GM19240 (cell line): ENCODE measurements around the gene PIK3R1.
A peak's percentile ranks its signal among the peaks of the same experiment; 100 is the strongest.

Experiments used
- DNase-seq: peaks from one replicate; pipeline ENCODE4 v3.0.0; 2011; ENCODE audit warnings: low spot score; ENCODE audit not compliant: insufficient read length

The PIK3R1 gene

DNA sequence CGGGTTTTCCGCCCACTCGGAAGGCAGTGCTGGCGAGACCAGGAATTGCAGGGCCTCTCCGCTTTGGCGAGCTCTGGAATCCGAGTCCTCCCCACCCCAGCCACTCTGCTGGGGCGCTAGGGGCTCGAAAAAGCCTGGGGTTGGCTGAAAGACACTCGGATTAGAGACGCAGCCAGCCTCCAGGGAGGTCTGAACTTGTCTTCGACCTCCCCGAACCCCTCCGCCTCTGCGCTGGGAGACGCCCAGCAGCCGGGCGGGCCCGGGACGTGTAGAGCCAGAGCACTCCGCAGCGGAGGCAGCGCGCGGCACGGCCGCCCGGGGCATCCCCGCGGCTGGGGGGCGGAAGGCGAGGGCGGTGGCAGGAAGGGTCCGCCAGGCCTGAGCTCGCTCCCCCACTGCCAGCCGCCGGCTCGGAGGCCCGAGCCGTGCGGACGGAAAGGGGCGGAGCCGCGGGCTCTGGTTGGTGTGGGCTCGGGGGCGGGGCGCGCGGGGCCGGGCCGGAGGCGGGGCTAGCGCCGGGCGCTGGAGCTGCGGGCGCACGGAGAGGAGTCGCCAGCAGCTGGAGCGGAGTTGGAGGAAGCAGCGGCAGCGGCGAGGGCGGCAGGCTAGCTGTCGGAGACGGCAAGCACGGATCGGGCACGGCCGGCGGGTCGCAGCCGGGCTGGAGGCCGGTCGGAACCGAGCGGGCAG lies at the start of gene PIK3R1:
TSS of gene PIK3R1 (plus strand) at position 549 of the 690 bp plus-strand sequence. CDS start 10,920 bp downstream, outside the sequence.
- peak; percentile 88 for DNase-seq

DNA sequence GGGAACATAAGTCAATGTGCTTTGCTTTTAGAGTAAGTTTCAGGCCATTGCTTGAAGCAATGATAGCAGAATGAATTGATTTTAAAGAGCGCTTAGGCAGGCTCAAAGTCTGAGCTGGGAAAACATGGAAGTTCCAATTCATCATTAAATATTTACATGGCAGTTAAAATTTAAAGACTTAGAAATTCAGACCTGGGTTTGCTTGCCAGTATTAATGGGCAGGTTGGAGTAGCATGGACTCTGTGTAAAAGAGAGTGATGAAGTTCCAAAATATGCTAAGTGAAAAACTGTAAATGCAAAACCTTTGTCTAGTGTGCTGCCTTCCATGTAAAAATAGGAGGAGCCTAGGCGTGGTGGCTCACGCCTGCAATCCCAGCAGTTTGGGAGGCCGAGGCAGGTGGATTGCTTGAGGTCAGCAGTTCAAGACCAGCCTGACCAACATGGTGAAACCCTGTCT lies 48.3 kb upstream of the PIK3R1 start:
- no peak for DNase-seq

DNA sequence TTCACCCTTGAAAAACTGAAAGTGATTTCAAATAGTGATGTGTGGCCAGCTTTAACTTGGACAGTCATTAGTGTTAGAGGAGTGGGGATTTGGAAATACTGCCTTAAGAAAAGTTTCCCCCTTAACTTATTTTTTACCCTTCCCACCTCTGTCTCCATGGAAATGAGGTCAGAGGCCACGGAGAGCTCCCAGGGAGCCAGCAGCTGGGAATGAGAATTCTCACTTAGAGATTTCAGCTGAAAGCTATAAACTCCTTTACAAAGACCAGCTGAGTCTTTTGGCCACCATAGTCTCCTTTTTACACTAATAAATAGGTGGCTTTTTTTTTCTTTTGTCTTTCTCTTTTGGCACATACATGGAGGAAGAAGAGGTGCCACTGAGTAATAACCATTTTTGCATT lies 45.7 kb upstream of the PIK3R1 start:
- no peak for DNase-seq

DNA sequence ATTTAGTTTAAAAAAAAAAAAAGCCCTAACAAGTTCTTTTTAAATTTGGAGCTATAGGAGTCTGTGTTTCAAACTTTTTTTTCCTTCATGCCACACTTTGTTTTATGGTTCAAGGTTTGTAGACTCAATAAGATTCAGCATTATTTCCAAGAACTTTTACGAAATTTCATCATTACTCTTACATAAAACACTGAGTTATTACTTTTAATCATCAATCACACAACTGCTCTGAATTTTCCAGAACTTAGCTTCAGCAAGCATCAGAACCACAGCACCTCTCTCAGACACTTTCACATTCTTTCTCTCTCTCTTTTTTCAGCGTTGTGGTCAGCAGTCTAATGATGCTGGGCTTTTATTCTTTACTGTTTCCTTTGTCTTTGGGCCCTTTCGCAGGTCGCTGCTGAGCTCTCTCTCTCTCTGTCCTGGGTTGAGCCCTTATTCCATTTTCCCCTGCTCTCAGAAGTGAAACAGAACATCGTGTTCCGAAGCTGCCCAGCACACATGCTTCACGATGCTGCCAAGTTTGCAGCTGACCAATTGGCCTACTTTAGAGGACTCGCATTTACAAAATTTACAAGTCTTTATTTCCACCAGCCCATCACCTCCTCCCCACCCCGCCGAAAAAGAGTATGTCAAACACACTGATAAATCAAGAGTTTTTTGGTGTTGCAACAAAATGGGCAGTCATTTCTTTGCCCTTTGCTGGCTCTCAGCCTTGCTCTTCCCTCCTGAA lies 44.6 kb upstream of the PIK3R1 start:
- DNase-seq, result no peak

DNA sequence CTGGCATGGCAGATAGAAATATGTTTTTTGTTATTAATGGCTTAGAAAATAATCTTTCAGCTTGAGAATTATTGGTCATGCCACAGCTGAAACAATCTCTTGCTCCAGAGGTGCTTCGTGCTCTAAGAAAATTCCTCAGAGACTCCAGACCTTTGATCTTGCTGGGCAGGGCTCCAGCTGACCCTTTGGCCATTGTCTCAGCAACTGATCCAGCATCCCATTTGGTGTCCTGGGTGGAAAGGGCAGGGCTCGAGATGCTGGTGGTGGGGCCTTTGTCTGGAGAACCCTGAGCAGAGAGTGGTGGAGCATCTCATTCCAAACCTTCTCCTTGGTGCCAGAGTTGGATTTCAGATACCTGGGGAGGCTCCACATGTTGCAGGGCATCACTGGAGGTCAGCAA lies 43.2 kb upstream of the PIK3R1 start:
- DNase-seq, result no peak

DNA sequence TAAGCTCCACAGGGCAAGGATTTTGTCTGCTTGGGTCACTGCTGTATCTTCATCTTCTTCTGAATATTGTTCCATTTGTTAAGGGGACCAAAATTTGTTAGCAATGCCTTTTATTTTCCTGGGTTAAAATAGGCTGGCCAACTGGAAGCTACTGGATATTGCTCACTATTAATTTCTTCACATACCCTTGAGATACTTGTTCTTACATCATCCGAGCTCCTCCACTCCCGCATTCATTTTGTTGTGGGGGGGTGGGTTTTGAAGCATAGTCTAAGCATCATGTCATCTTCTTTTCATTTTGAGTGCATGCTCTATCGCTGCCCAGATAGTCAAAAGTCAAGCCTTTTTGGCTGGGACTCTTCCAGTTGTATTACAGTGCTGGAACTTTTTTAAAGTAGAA lies 42.5 kb upstream of the PIK3R1 start:
- no peak for DNase-seq

DNA sequence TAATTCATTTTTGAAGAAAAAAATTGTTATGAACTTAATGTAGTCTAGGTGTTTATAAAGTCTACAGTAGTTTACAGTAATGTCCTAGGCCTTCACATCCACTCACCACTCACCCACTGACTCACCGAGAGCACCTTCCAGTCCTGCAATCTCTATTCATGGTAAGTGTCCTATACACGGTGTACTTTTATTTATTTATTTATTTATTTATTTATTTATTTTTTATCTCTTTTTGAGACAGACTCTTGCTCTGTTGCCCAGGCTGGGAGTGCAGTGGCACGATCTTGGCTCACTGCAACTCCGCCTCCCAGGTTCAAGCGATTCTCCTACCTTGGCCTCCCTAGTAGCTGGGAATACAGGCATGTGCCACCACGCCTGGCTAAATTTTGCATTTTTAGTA lies 39.3 kb upstream of the PIK3R1 start:
- no peak for DNase-seq

DNA sequence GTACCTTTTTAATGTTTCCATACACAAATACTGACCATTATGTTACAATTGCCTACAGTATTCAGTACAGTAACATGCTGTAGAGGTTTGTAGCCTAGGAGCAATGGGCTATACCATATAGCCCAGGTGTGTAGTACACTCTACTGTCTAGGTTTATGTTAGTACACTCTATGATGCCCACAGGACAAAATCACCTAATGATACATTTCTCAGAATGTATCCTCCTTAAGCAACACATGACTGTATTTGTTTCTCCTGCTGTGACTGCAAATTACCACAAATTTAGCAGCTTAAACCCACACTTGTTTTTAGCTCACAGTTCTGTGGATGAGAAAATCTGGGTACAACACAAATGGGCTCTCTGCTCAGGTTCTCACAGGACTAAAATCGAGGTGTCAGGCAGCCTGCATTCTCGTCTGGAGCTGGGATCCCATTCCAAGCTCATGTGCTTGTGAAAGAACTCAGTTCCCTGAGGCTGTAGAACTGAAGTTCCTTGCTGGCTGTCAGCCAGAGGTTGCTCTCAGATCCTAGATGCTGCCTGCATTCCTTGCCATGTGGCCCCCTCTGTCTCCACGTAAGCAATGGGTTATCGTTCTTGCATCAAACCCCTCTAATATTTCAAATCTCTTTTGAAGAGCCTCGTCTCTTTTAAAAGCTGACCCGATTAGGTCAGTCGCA lies 38.6 kb upstream of the PIK3R1 start:
- no peak for DNase-seq

DNA sequence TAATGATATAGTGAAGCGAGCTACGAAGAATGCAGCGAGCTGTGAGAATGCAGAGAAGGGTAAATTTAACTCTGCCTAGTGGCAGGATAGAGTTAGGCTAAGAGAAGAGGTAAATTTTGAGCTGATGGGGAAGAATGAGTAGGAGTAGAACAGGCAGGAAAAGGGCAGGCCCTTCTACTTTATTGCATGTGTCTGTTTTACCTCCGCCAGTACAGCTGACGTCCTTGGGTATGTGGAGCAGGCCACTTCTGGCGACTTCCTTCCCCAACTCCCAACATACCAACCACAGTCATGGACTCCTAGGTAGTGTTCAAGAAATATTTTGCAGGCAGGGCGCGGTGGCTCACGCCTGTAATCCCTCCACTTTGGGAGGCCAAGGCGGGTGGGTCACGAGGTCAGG lies 37.9 kb upstream of the PIK3R1 start:
- no peak for DNase-seq

DNA sequence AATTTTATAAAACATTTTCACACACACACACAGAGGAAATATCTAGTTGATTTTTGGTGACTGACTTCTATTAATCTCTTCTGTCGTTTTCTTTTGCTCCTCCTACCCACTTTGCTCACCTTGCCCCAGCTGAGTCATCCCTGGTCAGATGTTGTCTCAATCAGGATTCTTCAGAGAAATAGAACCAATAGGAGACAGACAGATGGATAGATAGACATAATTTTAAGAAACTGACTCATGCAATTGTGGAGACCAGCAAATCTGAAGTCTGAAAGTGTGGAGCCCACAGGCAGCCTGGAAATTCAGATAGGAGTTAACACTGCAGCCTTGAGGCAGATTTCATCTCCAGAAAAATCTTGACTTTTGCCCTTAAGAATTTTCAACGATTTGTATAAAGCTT lies 37.0 kb upstream of the PIK3R1 start:
- DNase-seq, result no peak

DNA sequence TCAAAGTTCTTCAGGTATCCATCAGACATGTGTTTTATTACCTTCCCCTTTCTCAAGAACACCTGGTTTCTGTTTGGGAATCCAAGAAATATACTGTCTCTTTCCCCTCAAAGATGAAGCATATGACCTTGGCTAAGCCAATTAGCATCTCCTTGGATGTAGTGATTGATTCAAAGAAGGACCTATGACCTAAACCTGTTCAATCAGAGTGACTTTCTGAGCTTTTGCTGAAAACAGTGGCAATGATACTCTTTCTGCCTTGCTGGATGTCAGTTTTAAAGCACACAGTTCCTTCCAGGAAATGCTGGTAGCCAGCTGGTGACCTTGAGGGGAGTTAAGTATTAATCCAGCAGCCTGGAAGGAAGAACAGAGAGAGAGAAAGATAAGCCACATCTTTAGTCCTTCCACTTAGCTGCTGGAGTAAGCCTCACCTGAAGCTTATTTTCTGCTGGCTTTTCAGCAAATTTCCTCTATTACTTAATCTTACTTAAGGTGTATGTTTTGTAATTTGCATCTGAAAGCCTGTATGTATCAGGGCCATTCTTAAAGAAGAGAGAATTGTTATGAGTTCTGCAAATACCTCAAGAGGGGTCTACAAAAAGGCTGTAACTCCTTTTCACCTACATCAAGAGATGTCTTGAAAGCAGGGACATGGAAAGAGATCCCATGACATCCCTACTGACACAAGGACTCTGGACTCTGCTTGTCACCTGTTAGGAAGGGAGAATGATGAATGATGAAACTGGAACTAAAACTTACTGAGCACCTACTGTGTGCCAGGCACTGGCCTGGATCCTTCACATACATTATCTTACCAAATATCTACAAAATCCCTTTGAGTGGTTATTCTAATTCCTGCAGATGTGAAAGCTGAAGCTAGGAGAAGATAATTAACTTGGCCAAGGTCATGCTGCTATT lies 35.2 kb upstream of the PIK3R1 start:
- no peak for DNase-seq

DNA sequence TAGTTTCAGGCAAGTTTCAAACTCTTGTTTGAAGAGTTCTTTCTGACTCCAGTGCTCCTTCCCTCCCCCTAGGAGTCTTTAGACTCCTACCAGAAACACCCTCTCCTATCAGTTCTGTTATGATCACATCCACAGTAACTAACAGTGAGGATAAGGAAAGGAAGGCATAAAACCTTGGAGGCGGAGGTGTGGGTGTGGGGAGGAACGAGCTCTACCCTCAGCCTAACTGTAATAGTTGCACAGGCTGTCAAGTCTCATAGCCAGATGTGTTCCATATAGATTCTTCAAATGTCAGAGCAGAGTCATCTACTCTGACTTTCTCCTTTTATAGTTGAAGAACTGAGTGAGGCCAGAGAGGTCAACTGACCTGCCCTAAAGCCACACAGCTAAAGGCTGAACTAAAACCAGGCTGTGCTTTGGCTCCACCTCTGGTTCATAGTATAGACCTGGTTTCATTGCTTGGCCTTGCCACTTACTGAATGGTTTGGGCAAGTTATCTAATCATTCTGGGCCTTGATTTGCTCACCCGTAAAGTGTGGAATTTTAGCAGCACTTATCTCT lies 34.4 kb upstream of the PIK3R1 start:
- DNase-seq, result no peak

DNA sequence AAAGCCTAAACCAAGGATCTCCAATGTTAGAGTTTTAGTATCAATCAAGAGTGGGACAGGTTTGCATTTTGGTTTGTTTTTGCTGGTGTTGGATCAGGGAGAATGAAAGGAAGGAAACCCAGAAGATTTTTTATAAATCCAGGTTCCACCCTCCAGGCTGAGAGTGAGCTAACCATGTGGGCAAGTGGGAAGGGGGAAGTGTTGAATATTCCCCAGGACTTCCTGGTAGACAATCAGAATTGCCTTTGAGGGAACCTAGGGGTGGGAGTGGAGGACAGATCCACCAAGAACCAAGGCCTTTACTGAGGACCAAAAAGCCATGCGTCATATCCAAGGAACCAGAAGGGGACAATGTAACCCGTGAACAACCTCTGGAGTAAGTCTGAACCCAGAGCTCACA lies 33.5 kb upstream of the PIK3R1 start:
- DNase-seq, result no peak

DNA sequence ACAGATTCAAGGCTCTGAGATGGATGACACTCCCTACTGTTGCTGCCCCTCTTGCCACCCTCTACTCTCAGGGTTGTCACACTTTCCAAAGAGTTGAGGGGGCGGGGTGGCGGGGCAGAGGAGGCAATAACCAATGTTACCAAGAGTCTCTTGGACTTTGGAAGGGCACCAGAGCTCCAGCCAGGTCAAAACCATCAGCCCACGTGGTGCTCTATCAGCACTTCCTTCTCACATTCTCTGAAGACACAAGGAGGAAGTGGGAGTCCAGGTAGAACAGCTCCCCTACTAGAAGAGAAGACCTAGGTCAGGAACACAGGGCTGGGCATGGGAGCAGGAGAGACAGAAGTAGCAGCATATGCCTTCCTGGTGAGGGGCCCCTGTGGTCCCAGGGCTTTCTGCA lies 33.0 kb upstream of the PIK3R1 start:
- no peak for DNase-seq

DNA sequence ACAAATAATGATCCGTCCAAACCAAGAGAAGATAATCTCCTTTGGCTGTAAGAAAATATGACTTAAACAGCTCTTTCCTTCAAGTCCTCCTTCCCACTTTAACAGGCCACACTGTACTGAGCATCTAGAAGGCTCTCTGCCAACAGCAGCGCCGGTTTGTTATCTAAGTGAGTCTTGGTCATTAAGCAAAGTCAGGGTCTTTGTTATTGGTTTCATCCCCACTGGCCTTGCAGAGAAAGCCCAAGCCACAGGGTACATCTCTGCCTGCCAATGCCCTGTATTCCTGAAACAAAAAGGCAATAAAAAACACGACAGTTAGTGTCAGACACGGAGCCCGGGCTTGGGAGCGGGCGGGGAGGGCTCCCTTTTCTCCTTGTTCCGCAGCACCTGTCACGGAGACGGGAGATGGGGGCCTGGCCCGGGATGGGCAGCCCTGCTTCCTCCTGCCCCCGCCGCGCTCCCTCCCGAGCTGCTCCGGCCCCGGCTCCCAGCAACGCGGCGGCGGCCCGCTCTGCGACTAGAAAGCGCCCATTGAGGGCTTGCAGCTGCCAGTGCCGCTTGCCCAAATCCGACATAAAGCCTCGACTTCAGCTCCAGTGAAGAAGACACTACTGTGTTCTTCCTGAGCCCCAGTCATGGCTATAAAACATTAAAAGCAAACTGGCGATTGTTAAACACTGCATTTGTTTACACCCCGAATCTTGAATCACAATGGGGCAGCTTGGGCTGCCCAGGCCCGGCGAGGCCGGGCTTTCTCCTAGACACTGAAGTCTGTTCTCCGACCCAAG lies 28.1 kb upstream of the PIK3R1 start:
- DNase-seq, result no peak

DNA sequence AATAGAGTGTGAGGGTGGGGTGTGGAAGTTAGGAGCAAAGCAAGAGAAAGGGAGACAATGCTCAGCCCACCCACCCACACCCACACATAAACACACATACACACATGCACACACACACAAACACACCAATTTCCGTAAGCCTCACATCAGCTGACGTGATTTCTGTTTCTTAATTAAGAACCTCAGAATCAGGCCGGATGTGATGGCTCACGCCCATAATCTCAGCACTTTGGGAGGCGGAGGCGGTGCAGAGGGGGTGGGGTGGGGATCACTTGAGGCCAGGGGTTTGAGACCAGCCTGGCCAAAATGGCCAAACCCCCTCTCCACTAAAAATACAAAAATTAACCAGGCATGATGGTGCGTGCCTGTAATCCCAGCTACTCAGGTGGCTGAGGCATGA lies 26.4 kb upstream of the PIK3R1 start:
- DNase-seq, result no peak

DNA sequence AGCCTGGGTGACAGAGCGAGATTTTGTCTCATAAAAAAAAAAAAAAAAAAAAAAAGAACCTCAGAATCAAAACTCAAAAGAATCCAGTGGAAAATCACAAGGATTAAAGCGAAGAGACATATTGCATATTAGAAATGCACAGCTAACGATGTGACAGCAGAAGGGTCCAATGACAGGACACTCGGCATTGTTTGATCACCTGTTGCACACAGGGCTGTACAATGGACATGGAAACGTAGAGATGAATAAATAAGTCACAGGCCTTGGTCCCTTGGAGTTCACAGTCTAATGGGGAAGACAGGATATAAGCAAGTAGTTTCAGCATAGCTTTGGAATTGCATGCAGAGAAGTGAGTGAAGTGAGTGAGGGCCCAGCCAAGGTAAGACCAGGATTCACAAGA lies 25.9 kb upstream of the PIK3R1 start:
- DNase-seq, result no peak

DNA sequence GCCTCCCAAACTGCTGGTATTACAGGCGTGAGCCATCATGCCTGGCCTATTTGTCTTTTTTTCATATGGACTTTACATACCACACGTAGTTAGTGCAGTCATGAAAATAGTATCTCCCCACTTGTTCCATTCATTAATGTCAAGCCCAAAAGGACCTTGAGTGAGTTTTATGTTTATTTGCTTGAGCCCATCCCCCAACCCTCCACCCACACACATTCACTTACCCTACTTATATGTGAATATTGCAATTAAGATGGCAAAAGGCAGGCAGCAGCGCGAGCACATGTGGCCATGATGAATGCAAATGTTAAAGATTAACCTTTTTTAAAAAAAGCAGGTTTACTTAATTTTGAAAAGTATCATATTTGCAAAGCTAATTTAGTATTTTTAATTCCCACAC lies 24.9 kb upstream of the PIK3R1 start:
- DNase-seq, result no peak

DNA sequence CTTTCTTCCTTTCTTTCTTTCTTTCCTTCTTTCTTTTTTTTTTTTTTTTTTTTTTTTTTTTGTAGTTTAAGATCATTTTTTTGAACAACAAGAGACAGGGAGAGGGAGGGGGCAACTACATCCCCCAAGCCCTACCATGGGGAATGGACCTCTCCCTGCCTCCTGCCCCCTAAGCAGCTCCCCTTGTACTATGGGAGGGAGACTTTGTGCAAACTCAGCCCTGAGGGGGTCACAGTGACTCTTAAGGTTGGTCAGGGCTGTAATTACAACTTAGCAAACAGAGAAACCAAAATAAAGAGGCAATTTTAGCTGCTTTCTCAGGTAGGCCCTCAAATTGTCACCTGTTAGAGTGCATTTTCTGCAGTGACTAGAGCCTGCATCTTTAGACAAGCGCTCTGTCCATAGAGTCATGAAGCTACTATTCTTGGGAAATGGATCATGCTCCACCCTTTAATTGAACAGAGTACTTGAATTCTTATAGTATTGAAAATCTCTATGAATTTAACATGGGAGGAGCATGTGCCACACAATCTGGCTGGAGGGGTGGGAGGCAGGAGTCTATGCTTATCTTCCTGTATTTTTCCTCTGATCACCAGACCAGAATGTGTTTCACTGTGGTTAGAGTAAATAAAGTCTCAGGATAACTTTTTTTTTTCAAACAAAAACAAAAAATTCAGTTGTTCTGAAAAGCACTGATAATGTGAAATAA lies 24.3 kb upstream of the PIK3R1 start:
- DNase-seq, result no peak

DNA sequence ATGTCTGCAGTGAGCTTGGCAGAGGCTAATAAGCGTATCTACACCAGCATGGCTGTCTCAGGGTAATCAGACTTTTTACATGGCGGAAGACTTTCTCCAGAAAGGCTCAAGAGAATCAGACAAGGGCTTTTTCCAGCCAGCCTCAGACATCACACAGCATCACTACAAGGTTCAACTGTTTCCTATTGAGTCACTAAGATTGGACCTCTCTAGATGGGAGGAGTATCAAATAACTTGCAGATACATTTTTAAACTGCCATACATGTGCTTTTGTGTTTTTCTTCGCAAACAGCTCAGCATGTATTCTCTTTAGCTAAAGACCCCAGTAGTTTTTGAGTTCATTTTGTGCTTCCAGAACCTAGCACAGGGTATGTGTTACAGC lies 22.9 kb upstream of the PIK3R1 start:
- DNase-seq, result no peak
